ENCODE results near the gene ZNF697.
"Not testable (repeated sequence)": the region's sequence is repeated elsewhere in the genome, so short reads cannot be mapped to it uniquely, and the experiment has no call there.

Gene ZNF697

DNA sequence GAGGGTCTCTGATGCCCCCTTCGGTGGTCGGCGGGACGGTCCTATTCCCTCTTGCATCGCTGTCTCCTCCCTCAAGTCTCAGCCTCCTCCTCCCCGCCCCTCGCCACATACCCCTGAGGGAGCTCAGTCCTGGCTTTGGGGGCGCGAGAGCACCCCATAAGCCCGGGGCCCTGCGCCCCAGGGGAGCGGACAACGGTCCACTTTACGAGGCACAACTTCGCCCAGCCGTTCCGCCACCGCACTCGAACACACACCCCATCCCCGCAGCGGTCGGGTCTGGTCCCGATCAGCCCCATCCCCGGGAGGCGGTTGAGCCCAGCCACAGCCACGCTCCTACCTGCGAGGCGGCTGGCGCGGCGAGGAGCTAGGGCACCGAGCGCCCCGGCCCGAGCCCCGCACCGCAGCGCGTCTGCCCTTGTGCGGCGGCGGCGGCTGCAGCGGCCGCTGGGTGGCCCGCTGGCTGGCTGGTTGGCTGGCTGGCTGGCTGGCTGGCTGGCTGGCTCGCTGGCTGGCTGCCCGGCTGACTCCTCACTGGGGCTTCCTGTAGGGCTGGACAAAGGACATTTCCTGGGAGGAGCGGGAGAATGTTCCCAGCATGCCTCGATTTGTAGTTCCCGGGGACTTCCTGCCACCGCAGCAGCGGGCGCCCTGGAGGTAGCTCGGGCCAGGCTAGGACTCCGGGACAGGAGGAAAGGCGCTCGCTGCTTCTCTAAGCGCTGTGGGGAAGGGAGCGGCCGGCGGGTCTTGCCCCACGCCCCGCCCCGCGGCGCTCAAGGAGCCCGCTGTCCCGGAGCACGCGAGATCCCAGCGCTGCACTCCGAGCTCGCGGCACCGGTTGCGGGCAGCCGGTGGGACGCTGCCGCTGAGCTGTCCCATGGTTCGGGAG lies at the start of gene ZNF697:
Gene ZNF697, minus strand, starts transcription at position 533 of the 886 bp plus-strand sequence. CDS start 22,166 bp downstream, outside the sequence.
- peak; percentile 86 for DNase-seq (ENCODE audit: low spot score)
- TF ChIP-seq, protein P1, sequence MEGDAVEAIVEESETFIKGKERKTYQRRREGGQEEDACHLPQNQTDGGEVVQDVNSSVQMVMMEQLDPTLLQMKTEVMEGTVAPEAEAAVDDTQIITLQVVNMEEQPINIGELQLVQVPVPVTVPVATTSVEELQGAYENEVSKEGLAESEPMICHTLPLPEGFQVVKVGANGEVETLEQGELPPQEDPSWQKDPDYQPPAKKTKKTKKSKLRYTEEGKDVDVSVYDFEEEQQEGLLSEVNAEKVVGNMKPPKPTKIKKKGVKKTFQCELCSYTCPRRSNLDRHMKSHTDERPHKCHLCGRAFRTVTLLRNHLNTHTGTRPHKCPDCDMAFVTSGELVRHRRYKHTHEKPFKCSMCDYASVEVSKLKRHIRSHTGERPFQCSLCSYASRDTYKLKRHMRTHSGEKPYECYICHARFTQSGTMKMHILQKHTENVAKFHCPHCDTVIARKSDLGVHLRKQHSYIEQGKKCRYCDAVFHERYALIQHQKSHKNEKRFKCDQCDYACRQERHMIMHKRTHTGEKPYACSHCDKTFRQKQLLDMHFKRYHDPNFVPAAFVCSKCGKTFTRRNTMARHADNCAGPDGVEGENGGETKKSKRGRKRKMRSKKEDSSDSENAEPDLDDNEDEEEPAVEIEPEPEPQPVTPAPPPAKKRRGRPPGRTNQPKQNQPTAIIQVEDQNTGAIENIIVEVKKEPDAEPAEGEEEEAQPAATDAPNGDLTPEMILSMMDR (IDR thresholded peaks at IDR 0.05; ENCODE audit: extremely low read depth, missing control alignments): no peak

DNA sequence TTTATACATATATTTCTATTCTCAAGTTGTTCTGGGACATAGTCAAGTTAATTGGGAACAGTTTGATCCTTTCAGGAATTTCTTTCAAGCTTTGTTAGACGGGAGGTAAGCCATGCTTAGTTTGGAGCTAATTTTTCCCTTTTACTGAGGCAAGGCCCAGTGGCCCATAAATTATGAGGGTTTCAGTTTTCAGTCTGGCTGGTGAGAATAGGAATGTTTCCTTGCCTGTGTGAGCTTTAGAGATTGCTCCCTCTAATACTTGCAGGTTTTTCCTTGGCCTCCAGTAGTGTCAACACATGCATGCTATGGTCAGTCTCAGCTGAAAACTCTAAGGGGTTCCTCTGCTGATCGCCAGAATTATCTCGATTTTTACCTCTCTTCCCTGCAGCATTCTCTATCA lies 49.5 kb upstream of the ZNF697 start:
- TF ChIP-seq, protein P1 (IDR thresholded peaks at IDR 0.05; ENCODE audit: extremely low read depth, missing control alignments): no peak
- DNase-seq (ENCODE audit: low spot score): no peak

DNA sequence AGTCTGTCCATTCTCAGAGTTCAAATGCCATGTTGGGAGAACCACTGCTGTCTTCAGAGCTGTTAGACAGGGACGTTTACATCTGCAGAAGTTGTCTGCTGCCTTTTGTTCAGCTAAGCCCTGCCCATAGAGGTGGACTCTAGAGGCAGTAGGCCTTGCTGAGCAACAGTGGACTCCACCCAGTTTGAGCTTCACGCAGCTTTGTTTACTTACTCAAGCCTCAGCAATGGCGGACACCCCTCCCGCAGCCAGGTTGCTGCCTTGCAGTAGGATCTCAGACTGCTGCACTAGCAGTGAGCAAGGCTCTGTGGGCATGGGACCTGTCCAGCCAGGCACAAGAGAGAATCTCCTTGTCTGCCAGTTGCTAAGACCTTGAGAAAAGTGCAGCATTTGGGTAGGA lies 48.8 kb upstream of the ZNF697 start:
- DNase-seq (ENCODE audit: low spot score): not testable (repeated sequence)

DNA sequence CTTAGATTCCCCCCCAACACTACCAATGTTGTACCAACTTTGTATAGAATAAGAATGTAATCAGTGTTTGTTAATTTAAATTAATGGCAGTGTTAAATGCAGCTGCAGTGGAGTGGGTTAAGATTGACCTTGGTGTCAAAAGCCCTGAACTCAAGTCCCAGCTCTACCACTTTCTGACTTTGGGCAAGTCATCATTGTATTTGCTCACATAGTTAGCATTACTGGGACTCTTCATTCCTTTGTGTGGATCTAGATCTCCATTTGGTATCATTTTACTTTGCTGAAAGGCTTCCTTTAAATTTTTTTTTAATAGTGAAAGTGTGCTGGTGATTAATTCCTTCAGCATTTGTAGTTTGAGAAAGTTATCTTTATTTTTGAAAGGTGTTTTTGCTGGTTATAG lies 41.4 kb upstream of the ZNF697 start:
- TF ChIP-seq, protein P1 (IDR thresholded peaks at IDR 0.05; ENCODE audit: extremely low read depth, missing control alignments): no peak
- no peak for DNase-seq (ENCODE audit: low spot score)

DNA sequence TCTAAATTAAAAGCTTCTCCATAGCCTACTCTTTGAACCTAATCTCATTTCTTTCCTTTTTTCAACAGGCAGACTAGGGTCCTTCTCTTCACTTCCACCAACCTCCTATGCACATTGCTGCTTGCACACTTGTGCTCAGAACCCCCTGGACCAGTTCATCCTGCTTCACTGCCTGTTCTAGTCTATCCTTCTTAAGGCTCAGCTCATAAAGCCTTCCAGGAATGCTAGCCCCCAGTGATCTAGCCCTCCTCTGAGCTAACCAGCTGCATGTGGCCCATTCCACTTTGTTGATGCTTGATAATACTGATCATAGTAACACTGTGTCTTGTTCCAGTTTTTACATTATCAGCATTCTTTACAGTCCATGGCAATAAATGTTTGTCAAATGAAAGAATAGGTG lies 40.7 kb upstream of the ZNF697 start:
- no peak for DNase-seq (ENCODE audit: low spot score)
- TF ChIP-seq, protein P1 (IDR thresholded peaks at IDR 0.05; ENCODE audit: extremely low read depth, missing control alignments): no peak

DNA sequence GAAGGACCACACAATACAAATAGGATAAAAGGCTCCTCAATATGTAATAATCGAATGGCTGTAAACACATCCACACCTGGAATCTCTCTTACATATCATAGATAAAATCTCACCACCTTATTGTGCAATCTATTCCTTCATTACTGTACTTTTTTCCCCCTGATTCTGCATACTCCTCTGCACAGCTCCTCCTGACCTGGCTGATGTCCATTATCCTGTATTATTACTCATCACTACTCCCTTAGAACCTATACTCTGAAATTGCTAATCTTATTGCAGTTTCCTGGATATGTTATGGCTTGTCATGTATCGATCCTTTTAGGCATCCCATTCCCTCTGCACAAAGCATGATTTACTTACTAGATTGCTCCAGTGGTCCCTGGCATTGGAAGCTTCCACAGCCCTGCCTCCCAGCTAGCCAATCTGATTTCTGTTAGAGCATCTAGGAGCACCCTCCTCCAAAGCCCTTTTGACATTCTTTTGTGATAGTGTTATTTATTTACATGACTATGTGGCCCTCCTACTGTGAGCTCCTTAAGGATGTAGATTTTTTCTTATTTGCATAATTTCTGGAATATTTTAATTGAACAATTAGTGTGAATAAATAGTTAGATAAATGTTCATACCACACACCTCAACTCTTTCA lies 39.5 kb upstream of the ZNF697 start:
- no peak for DNase-seq (ENCODE audit: low spot score)
- TF ChIP-seq, protein P1 (IDR thresholded peaks at IDR 0.05; ENCODE audit: extremely low read depth, missing control alignments): no peak

DNA sequence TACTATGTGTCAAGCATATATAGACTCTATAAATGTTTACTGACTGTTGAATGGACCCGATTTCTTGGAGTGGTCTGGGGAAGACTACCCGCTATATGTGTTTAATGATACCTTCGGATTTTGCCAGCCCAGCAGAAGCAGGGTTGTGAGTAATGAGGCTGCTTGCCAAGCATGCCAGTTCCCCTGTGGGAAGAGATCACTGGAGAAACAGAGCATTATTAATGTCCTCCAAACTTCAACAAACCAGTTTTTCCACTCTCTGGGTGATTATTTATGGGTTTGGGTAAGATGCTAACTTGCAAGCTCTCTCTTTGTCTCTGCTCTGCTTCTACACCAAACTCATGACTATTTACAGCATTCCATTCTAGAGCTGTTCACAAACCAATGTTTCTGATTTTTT lies 38.6 kb upstream of the ZNF697 start:
- no peak for DNase-seq (ENCODE audit: low spot score)
- TF ChIP-seq, protein P1 (IDR thresholded peaks at IDR 0.05; ENCODE audit: extremely low read depth, missing control alignments): no peak

All from GM20000 (cell line).